Smooth muscle cell (in vitro differentiated cells): ENCODE measurements around the gene APOBEC3A. TPM values are rescaled to one million over a fixed set of nuclear protein-coding genes. Genes with fewer than 3 reads are reported as not detected.

Experiments
- DNase-seq: peaks from one replicate; lab custom pipeline; 2025; ENCODE audit not compliant: unreplicated experiment; lab: John Stamatoyannopoulos, UW
- H2AFZ ChIP-seq: fragments of 200-600 bp; sonication (generic); 2 replicates; pipeline ENCODE4 v1.6.0; 2016; ENCODE audit warnings: antibody characterized with exemption, low read depth, mild to moderate bottlenecking
- H3F3A ChIP-seq: fragments of 200-600 bp; sonication (generic); 2 replicates; pipeline ENCODE4 v1.6.0; 2017; ENCODE audit warnings: antibody characterized with exemption, low read depth
- H3K27ac ChIP-seq: fragments of 200-600 bp; sonication (generic); 2 replicates; pipeline ENCODE4 v1.5.1; 2016; ENCODE audit warnings: low read depth, mild to moderate bottlenecking
- H3K27me3 ChIP-seq: fragments of 200-600 bp; sonication (generic); 2 replicates; pipeline ENCODE4 v1.6.1; 2016; ENCODE audit warnings: low read depth, mild to moderate bottlenecking
- H3K36me3 ChIP-seq: fragments of 200-600 bp; sonication (generic); 2 replicates; pipeline ENCODE4 v1.5.1; 2016; ENCODE audit warnings: low read depth
- H3K4me1 ChIP-seq: fragments of 200-600 bp; sonication (generic); 2 replicates; pipeline ENCODE4 v1.5.1; 2016; ENCODE audit warnings: low read depth
- H3K4me2 ChIP-seq: fragments of 200-600 bp; sonication (generic); 2 replicates; pipeline ENCODE4 v1.6.0; 2016; ENCODE audit warnings: mild to moderate bottlenecking
- H3K4me3 ChIP-seq: fragments of 200-600 bp; sonication (generic); 2 replicates; pipeline ENCODE4 v1.5.1; 2016; ENCODE audit warnings: mild to moderate bottlenecking
- H3K79me2 ChIP-seq: fragments of 200-600 bp; sonication (generic); 2 replicates; pipeline ENCODE4 v1.6.0; 2016; ENCODE audit warnings: low read depth, mild to moderate bottlenecking
- H3K9ac ChIP-seq: fragments of 200-600 bp; sonication (generic); 2 replicates; pipeline ENCODE4 v1.6.0; 2016; ENCODE audit warnings: low read depth
- H3K9me3 ChIP-seq: fragments of 200-600 bp; sonication (generic); replicated peaks from 2 replicates; pipeline ENCODE4 v1.5.1; 2016; ENCODE audit warnings: low read depth
- H4K20me1 ChIP-seq: fragments of 200-600 bp; sonication (generic); 2 replicates; pipeline ENCODE4 v1.6.0; 2016; ENCODE audit warnings: low read depth
- CTCF ChIP-seq: fragments of 200-600 bp; sonication (generic); IDR thresholded peaks from 2 replicates; pipeline ENCODE4 v1.5.1; 2017; ENCODE audit warnings: borderline replicate concordance, mild to moderate bottlenecking, antibody characterized with exemption; ENCODE audit not compliant: insufficient read depth, poor library complexity, severe bottlenecking
- WGBS: methylation state at CpG from one replicate; pipeline ENCODE4 v1.1.7; 2016; ENCODE audit warnings: low lambda C conversion rate; 5-methylcytosine and 5-hydroxymethylcytosine counted together
- polyA plus RNA-seq: library from polyadenylated mRNA; unstranded; fragments of >200 nt; fragmentation: Nextera tagmentation; extraction: Ambion mirVana; gene quantifications from 2 replicates; pipeline ENCODE4 v1.2.1, GENCODE V29; 2016
- total RNA-seq: library from RNA; depleted of rRNA; stranded (reverse); fragments of >200 nt; gene quantifications from 2 replicates; pipeline ENCODE4 v1.2.3, GENCODE V29; 2014

APOBEC3A gene
- total and polyA plus RNA-seq, 2 experiments from 2014 or later, result 0.18 TPM; not detected in 1

DNA sequence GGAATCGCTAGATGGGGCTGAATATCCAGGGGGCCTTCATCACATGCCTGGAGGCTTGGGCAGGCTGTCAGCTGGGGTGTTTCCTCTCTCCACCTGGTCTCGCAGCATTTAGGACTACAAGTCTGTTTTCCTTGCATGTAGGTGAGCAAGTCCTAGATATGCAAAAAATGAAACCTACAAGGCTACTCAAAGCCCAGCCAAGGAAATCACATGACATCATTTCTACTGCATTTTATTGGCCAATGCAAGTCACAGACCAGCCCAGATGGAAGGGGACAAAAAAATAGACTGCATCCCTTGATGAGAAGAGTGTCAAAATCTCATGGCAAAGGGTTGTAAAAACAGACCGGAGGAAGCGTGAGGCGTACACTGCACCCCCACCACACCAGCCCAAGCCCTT lies 15.1 kb downstream of the APOBEC3A start:
- Histone ChIP-seq H4K20me1 (no peaks in the 10 kb centered on the region), H3K9ac (no peak overlapping the region), H3K9me3 (no peaks in the 10 kb centered on the region), H3K4me1 (no peaks in the 10 kb centered on the region), H3K79me2 (no peaks in the 10 kb centered on the region), H2AFZ (no peak overlapping the region), H3K27me3 (no peaks in the 10 kb centered on the region), H3F3A (no peaks in the 10 kb centered on the region), H3K27ac (no peak overlapping the region), H3K4me2 (no peak overlapping the region), H3K4me3 (no peak overlapping the region), H3K36me3 (no peaks in the 10 kb centered on the region)
- WGBS, result 94% methylated on average over 5 of the region's 5 CpGs
- no peak for TF ChIP-seq CTCF
- no peak for DNase-seq

GRCh38 chr22:38973289-38974169 lies 16.1 kb downstream of the APOBEC3A start:
- Histone ChIP-seq H3K9me3 (no peaks in the 10 kb centered on the region), H3K27me3 (no peaks in the 10 kb centered on the region), H2AFZ (no peak overlapping the region), H3K4me2 (no peak overlapping the region), H3K27ac (no peak overlapping the region), H3K36me3 (no peaks in the 10 kb centered on the region), H4K20me1 (no peaks in the 10 kb centered on the region), H3K79me2 (no peaks in the 10 kb centered on the region), H3F3A (no peaks in the 10 kb centered on the region), H3K9ac (no peak overlapping the region), H3K4me3 (no peak overlapping the region), H3K4me1 (no peaks in the 10 kb centered on the region)
- WGBS, result 49% methylated on average over 15 of the region's 15 CpGs
- TF ChIP-seq CTCF, result peak; percentile 75
- DNase-seq, result no peak

- H2AFZ ChIP-seq, result no peak overlapping the region
- H3K4me1 ChIP-seq, result no peaks in the 10 kb centered on the region
- no peaks in the 10 kb centered on the region for H3F3A ChIP-seq
- no peaks in the 10 kb centered on the region for H4K20me1 ChIP-seq
- TF ChIP-seq CTCF, result no peak
- no peak overlapping the region for H3K27ac ChIP-seq
- H3K9ac ChIP-seq, result no peak overlapping the region
- no peak for DNase-seq
- 94% methylated on average over 18 of the region's 18 CpGs for WGBS
- H3K4me3 ChIP-seq, result no peak overlapping the region
- no peaks in the 10 kb centered on the region for H3K36me3 ChIP-seq
- no peaks in the 10 kb centered on the region for H3K9me3 ChIP-seq
- H3K27me3 ChIP-seq, result no peaks in the 10 kb centered on the region
- H3K79me2 ChIP-seq, result no peaks in the 10 kb centered on the region
- H3K4me2 ChIP-seq, result no peak overlapping the region
Measured at GRCh38 chr22:38974170-38974825, 16.9 kb downstream of the APOBEC3A start.
